AG04449 (cell line): ENCODE results near the gene USP14.
A peak's percentile ranks its signal among the peaks of the same experiment; 100 is the strongest.

Experiments
- CTCF ChIA-PET: fragments of 350-600 bp; formaldehyde crosslinking; extraction: SDS; loops from one replicate; lab custom pipeline; 2021; ENCODE audit warnings: antibody characterized with exemption; lab: Yijun Ruan, JAX
- POLR2A ChIA-PET: fragments of 400-600, 350-600 bp; formaldehyde crosslinking; extraction: SDS; loops from one replicate; lab custom pipeline; 2020; ENCODE audit warnings: antibody characterized with exemption, inconsistent platforms; lab: Yijun Ruan, JAX
- DNase-seq: peaks from one replicate; pipeline ENCODE4 v3.0.0-alpha.2; 2010; ENCODE audit warnings: low read depth, low spot score
- H3K4me3 ChIP-seq: 2 replicates; pipeline ENCODE4 v1.5.1; 2011; ENCODE audit warnings: low read depth, mild to moderate bottlenecking, control low read depth, low read length
- TF ChIP-seq, protein P1 (sequence below): IDR thresholded peaks from one replicate; pipeline ENCODE4 v1.5.1; 2011; ENCODE audit warnings: mild to moderate bottlenecking, moderate library complexity, low read length, control low read depth, inconsistent platforms; ENCODE audit not compliant: insufficient read depth; ENCODE audit errors: missing control alignments

The USP14 gene

DNA sequence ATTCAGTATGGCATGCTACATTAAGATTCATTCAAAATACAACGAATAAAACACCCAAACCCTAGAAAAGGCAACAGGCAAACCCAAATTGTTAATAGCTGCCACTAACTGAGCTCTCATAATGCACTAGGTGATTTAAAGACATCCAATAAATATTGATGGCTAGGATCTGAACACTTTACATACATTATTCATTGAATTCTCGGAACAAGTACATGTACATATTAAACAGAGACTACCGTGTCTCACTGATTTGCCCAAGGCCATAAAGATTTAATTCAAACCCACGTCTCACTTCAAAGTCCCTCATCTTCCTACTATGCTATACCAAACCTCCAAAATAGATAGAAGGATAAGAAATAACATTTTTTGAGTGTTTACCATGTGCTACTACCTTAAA, 67.4 kb downstream of the USP14 start:
- H3K4me3 ChIP-seq, result no peak overlapping the region
- TF ChIP-seq, protein P1, sequence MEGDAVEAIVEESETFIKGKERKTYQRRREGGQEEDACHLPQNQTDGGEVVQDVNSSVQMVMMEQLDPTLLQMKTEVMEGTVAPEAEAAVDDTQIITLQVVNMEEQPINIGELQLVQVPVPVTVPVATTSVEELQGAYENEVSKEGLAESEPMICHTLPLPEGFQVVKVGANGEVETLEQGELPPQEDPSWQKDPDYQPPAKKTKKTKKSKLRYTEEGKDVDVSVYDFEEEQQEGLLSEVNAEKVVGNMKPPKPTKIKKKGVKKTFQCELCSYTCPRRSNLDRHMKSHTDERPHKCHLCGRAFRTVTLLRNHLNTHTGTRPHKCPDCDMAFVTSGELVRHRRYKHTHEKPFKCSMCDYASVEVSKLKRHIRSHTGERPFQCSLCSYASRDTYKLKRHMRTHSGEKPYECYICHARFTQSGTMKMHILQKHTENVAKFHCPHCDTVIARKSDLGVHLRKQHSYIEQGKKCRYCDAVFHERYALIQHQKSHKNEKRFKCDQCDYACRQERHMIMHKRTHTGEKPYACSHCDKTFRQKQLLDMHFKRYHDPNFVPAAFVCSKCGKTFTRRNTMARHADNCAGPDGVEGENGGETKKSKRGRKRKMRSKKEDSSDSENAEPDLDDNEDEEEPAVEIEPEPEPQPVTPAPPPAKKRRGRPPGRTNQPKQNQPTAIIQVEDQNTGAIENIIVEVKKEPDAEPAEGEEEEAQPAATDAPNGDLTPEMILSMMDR, result no peak
- POLR2A ChIA-PET, result no interaction called here
- DNase-seq, result no peak
- CTCF ChIA-PET, result no interaction called here

GRCh38 chr18:227374-227773, 69.0 kb downstream of the USP14 start:
- POLR2A ChIA-PET, result no interaction called here
- H3K4me3 ChIP-seq, result no peak overlapping the region
- CTCF ChIA-PET, result no interaction called here
- DNase-seq, result no peak
- TF ChIP-seq, protein P1, result no peak

GRCh38 chr18:227902-228301, 69.5 kb downstream of the USP14 start:
- CTCF ChIA-PET, result no interaction called here
- POLR2A ChIA-PET, result interaction anchor here (0.6 kb wide), 1 partner anchor 407 kb away, joined by 3 read pairs; no protein-coding TSS in a partner anchor
- TF ChIP-seq, protein P1, result no peak
- H3K4me3 ChIP-seq, result no peak overlapping the region
- DNase-seq, result no peak

DNA sequence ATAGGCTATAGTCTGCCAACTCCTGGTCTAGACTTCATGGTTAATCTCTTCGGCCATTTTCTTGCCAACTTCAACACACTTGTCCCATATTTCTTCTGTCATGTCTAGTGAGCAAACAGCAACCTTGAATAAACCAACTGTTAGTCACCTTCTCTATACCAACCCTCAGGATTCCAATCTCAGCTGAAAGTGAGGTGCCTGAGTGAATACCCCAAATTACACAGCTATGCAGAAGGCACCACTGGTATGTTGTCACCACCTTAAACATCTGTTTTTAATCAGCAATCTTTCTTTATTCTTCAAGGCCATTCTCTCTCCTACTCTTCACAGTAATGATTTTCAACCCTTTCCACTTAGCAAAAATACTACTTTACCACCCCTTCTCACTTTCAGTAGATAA, 70.2 kb downstream of the USP14 start:
- no peak overlapping the region for H3K4me3 ChIP-seq
- TF ChIP-seq, protein P1, result no peak
- POLR2A ChIA-PET, result no interaction called here
- CTCF ChIA-PET, result interaction anchor here (1.3 kb wide), 1 partner anchor 19 kb away, joined by 3 read pairs; no protein-coding TSS in a partner anchor
- DNase-seq, result peak; percentile 7

DNA sequence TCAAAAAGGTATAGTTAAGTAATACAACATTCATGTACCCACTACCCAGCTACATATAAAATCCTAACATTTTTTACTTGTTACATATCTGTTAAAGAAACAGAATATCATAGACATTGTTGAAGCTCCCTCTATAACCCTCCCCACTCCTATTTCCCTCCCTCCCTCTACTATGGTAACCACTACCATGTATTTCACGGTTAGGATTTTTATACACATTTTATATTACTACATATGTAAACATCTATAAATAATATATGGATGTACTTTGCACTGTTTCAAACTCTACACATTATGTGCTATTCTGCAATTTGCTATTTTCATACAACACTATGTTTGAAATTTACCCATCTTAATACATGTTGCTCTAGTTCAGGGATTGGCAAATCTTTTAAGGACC, 73.2 kb downstream of the USP14 start:
- ChIA-PET CTCF (no interaction called here), POLR2A (no interaction called here)
- TF ChIP-seq, protein P1, result no peak
- H3K4me3 ChIP-seq, result no peak overlapping the region
- DNase-seq, result no peak

GRCh38 chr18:240175-240574, 81.8 kb downstream of the USP14 start:
- DNase-seq, result no peak
- ChIA-PET CTCF (no interaction called here), POLR2A (no interaction called here)
- TF ChIP-seq, protein P1, result no peak
- H3K4me3 ChIP-seq, result no peak overlapping the region
